ENCODE measurements around the gene UNC50.

Gene UNC50

DNA sequence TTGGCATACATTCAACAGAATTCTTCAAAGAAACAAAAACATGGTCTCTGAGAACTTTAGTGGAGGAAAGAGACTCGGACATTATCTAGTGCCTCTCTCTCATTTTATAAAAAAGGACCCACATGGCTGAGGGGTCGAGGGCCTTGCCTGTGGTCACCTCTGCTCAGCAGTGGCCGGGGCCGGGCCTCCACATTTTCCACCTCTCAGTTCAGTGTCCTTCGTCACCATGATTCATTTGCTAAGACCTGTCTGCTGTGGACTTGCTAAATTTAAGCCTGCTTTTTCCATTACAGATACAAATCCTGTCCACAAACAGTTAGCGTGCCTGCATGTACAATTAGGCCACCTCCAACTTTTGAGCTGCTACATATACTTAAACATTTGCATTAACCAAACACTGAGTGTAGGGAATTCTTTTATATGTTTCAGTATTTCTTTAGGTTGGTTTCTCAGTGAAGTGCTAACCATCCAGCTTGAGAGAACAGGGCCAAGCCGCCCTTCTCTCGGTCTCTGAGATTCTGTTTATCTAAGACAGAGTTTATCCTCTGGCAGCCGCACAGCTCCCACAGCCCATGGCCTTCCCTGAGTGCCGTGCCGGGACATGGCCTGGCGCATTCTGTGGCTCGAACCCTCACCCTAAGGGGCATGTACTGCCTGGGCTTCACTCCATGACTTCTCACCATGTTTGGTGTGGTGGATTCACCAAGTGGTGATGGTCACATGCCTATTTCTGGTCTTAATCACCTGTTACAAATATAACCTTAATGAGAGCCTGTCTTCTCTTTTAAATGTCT lies 46.3 kb upstream of the UNC50 start:
- H3K4me3 ChIP-seq (ENCODE audit: low read depth, low read length), result no peak overlapping the region
- no peak for DNase-seq (ENCODE audit: low read depth)
- TF ChIP-seq, protein P1, sequence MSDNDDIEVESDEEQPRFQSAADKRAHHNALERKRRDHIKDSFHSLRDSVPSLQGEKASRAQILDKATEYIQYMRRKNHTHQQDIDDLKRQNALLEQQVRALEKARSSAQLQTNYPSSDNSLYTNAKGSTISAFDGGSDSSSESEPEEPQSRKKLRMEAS (IDR thresholded peaks at IDR 0.05; ENCODE audit: low read depth, low read length), result no peak
- no peak for TF ChIP-seq MYC (IDR thresholded peaks at IDR 0.05; ENCODE audit: low read depth, low read length)
- TF ChIP-seq, protein P2, sequence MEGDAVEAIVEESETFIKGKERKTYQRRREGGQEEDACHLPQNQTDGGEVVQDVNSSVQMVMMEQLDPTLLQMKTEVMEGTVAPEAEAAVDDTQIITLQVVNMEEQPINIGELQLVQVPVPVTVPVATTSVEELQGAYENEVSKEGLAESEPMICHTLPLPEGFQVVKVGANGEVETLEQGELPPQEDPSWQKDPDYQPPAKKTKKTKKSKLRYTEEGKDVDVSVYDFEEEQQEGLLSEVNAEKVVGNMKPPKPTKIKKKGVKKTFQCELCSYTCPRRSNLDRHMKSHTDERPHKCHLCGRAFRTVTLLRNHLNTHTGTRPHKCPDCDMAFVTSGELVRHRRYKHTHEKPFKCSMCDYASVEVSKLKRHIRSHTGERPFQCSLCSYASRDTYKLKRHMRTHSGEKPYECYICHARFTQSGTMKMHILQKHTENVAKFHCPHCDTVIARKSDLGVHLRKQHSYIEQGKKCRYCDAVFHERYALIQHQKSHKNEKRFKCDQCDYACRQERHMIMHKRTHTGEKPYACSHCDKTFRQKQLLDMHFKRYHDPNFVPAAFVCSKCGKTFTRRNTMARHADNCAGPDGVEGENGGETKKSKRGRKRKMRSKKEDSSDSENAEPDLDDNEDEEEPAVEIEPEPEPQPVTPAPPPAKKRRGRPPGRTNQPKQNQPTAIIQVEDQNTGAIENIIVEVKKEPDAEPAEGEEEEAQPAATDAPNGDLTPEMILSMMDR (IDR thresholded peaks at IDR 0.05; ENCODE audit: low read depth, low read length), result no peak

DNA sequence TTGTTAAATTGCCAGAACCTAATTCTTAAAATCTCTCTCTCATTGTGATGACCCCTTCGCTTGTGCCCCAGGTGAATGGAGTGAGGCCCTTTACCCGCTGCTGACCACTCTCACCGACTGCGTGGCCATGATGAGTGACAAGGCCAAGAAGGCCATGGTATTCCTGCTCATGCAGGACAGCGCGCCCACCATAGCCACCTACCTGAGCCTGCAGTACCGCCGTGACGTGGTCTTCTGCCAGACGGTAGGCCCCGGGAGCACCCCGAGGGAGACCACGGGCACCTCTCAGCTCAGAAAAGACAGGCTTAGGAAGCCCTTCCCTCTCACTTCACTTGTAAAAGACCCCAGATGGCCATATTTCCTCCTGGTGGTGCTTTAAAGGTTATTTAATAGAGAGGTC lies 45.0 kb upstream of the UNC50 start:
- H3K4me3 ChIP-seq (ENCODE audit: low read depth, low read length), result no peak overlapping the region
- DNase-seq (ENCODE audit: low read depth), result no peak
- TF ChIP-seq, protein P2 (IDR thresholded peaks at IDR 0.05; ENCODE audit: low read depth, low read length), result no peak
- TF ChIP-seq, protein P1 (IDR thresholded peaks at IDR 0.05; ENCODE audit: low read depth, low read length), result no peak

DNA sequence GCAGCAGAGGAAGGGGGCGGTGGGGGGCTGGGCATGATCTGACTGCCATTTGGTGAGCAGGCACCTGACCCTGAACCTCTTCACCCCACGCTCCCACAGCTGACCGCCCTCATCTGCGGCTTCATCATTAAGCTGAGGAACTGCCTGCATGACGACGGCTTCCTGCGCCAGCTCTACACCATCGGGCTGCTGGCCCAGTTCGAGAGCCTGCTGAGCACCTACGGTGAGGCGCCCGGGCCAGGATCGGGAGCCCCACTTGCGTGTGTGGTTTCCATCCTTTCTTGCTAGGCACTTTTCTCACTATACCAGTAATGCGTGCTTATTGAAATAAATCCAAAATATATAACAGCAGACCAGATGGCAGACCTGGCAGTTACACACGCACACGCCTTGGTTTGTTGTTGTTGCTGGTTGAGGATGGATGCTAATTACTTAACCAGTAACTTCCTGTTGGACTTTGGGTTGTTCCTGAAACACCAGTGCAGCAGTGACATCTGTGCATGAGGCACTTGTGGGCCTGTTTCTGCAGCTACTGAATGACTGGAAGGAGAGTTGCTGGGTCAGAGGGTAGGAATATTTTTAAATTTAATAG lies 43.8 kb upstream of the UNC50 start:
- no peak overlapping the region for H3K4me3 ChIP-seq (ENCODE audit: low read depth, low read length)
- TF ChIP-seq, protein P1 (IDR thresholded peaks at IDR 0.05; ENCODE audit: low read depth, low read length), result no peak
- TF ChIP-seq MYC (IDR thresholded peaks at IDR 0.05; ENCODE audit: low read depth, low read length) (no peak), POLR2A (IDR thresholded peaks at IDR 0.05; ENCODE audit: extremely low read depth, insufficient read length) (no peak)
- TF ChIP-seq, protein P2 (IDR thresholded peaks at IDR 0.05; ENCODE audit: low read depth, low read length), result no peak
- no peak for DNase-seq (ENCODE audit: low read depth)

DNA sequence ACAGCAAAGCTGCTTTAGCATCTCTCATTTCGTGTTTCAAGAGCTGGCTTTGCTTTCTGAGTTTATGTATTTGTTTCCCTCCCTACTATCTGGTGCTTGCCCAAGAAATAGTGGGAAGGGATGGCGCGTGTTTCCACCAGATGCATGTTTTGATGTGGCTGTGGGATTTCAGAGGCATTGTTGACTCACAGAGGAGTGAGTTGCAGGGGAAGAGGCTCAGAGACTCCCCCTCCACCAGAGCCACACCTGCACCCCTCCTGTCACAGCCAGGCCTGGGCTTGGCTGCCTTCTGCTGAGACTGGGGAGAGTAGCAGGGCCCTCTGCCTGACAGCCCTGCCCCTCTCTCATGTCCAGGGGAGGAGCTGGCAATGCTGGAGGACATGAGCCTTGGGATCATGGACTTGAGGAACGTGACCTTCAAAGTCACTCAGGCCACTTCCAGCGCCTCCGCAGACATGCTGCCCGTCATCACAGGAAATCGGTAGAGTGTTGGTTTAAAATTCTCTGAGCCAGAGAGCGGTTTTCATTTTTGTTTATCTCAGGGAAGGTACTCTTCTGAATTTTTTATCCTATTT lies 43.0 kb upstream of the UNC50 start:
- no peak overlapping the region for H3K4me3 ChIP-seq (ENCODE audit: low read depth, low read length)
- TF ChIP-seq POLR2A (IDR thresholded peaks at IDR 0.05; ENCODE audit: extremely low read depth, insufficient read length) (no peak), MYC (IDR thresholded peaks at IDR 0.05; ENCODE audit: low read depth, low read length) (no peak)
- TF ChIP-seq, protein P2 (IDR thresholded peaks at IDR 0.05; ENCODE audit: low read depth, low read length), result no peak
- TF ChIP-seq, protein P1 (IDR thresholded peaks at IDR 0.05; ENCODE audit: low read depth, low read length), result no peak
- DNase-seq (ENCODE audit: low read depth), result no peak

DNA sequence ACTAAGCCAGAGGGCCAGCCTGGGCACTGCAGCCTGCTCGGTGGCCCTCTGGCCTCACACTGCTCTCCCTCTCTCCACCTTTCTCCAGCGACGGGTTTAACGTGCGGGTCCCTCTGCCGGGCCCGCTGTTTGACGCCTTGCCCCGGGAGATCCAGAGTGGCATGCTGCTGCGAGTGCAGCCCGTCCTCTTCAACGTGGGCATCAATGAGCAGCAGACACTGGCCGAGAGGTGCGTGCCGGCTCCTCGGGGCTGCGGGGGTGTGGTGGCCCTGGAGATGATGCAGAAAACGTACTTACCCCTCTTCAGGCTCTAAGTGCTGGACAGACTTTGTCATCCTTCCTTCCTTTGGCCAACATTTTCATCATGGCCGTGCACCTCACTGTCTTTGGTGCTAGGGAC lies 42.4 kb upstream of the UNC50 start:
- DNase-seq (ENCODE audit: low read depth), result no peak
- TF ChIP-seq POLR2A (IDR thresholded peaks at IDR 0.05; ENCODE audit: extremely low read depth, insufficient read length) (no peak), MYC (IDR thresholded peaks at IDR 0.05; ENCODE audit: low read depth, low read length) (no peak)
- TF ChIP-seq, protein P2 (IDR thresholded peaks at IDR 0.05; ENCODE audit: low read depth, low read length), result no peak
- TF ChIP-seq, protein P1 (IDR thresholded peaks at IDR 0.05; ENCODE audit: low read depth, low read length), result no peak
- H3K4me3 ChIP-seq (ENCODE audit: low read depth, low read length), result no peak overlapping the region
